ENCODE results near the gene CNIH3. TPM values are rescaled to one million over a fixed set of nuclear protein-coding genes. Genes with fewer than 3 reads are reported as not detected.
"Not testable (repeated sequence)": the region's sequence is repeated elsewhere in the genome, so short reads cannot be mapped to it uniquely, and the experiment has no call there.

The CNIH3 gene
- total RNA-seq, 4 donors from 2014 or later = 0.81 to 2.2 (median 1.4) TPM

DNA sequence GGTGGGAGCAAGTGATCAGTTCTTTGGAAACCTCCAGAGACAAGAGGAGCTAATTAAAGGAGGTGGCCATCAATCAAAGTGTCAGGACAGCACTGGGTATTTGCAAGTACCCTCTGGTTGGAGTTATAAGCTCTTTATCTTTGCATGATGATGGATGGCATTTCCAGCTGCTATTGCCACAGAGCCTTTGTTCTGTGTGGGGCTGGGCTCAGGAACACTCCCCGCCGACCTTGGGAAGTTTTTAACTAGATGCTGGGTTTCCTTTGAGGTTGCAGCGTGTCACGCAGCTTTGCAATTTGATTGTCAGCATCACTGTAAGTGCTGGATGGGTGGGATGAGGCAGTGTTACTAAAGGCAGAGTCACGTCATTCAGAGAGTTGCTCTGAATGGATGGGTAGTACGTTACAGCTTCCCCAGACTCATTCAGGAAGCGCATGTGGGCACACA is 68.9 kb downstream of the CNIH3 start:
- Histone ChIP-seq H3K27ac (no peak overlapping the region), H3K4me1 (no peaks in the 10 kb centered on the region), H3K4me3 (no peak overlapping the region), H3K36me3 (no peaks in the 10 kb centered on the region), H3K9me3 (no peaks in the 10 kb centered on the region), H3K27me3 (no peaks in the 10 kb centered on the region)
- TF ChIP-seq POLR2A (IDR thresholded peaks at IDR 0.05) (no peak), POLR2AphosphoS5 (IDR thresholded peaks at IDR 0.05) (no peak), EP300 (IDR thresholded peaks at IDR 0.05) (no peak)
- TF ChIP-seq, protein P1, sequence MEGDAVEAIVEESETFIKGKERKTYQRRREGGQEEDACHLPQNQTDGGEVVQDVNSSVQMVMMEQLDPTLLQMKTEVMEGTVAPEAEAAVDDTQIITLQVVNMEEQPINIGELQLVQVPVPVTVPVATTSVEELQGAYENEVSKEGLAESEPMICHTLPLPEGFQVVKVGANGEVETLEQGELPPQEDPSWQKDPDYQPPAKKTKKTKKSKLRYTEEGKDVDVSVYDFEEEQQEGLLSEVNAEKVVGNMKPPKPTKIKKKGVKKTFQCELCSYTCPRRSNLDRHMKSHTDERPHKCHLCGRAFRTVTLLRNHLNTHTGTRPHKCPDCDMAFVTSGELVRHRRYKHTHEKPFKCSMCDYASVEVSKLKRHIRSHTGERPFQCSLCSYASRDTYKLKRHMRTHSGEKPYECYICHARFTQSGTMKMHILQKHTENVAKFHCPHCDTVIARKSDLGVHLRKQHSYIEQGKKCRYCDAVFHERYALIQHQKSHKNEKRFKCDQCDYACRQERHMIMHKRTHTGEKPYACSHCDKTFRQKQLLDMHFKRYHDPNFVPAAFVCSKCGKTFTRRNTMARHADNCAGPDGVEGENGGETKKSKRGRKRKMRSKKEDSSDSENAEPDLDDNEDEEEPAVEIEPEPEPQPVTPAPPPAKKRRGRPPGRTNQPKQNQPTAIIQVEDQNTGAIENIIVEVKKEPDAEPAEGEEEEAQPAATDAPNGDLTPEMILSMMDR (IDR thresholded peaks at IDR 0.05) = no peak
- ATAC-seq = no peak
- 58% methylated on average over 3 of the region's 7 CpGs; no CpG with 5 or more reads in 1 of the 2 donors for WGBS, 2 donors (ENCODE audit: low coverage in 1 of 2)

DNA sequence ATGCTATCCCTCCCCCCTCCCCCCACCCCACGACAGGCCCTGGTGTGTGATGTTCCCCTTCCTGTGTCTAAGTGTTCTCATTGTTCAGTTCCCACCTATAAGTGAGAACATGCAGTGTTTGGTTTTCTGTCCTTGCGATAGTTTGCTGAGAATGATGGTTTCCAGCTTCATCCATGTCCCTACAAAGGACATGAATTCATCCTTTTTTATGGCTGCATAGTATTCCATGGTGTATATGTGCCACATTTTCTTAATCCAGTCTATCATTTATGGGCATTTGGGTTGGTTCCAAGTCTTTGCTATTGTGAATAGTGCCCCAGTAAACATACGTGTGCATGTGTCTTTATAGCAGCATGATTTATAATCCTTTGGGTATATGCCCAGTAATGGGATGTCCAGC is 70.0 kb downstream of the CNIH3 start:
- not testable (repeated sequence) for H3K4me3 ChIP-seq, H3K36me3 ChIP-seq, ATAC-seq, H3K9me3 ChIP-seq, H3K27ac ChIP-seq, H3K4me1 ChIP-seq, H3K27me3 ChIP-seq
- 60 to 69% methylated on average over 2 to 3 of the region's 3 CpGs for WGBS, 2 donors (ENCODE audit: low coverage in 1 of 2)

DNA sequence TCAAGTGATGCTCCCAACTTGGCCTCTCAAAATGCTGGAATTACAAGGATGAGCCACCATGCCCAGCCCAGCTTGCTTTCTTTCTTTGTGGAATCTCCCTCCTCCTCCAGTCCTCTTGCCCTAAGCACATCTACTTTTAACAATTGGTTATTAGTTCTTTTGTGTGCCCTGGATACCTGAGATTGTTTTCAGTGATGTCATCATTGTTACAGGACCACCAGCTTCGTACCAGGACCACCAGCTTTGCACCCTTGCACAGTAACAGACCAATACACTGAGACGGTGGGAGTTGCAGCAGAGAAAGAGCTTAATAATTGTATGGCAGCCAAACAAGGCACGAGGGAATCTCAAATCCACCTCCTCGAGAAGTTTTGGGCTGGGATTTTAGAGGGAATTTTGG is 71.3 kb downstream of the CNIH3 start:
- H3K4me1 ChIP-seq = no peaks in the 10 kb centered on the region
- H3K36me3 ChIP-seq = no peaks in the 10 kb centered on the region
- H3K9me3 ChIP-seq = no peaks in the 10 kb centered on the region
- ATAC-seq = no peak
- no peak overlapping the region for H3K4me3 ChIP-seq
- H3K27me3 ChIP-seq = no peaks in the 10 kb centered on the region
- TF ChIP-seq, protein P1 (IDR thresholded peaks at IDR 0.05) = no peak
- TF ChIP-seq POLR2A (IDR thresholded peaks at IDR 0.05) (no peak), EP300 (IDR thresholded peaks at IDR 0.05) (no peak), POLR2AphosphoS5 (IDR thresholded peaks at IDR 0.05) (no peak)
- no peak overlapping the region for H3K27ac ChIP-seq
- 80 to 92% methylated on average over 2 to 4 of the region's 4 CpGs for WGBS, 2 donors (ENCODE audit: low coverage in 1 of 2)

DNA sequence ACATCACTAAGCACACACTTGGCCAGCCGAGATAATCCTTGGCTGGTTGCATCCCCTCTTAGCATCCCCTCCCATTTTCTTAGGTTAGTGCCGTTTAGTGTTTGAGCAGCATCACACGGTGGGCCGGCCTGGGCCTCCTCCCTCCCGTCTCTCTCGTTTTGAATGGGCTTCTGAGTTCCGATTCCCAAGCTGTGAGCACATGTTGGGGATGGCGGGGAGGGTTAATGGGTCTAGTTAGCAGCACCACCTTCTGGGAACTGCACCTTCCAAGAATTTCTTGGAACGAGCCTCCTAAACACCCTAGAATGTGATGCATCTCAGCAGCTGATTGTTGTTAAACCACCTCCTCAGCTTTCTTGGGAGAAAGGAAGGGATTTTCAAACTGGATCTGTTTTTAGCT is 73.3 kb downstream of the CNIH3 start:
- Histone ChIP-seq H3K36me3 (no peaks in the 10 kb centered on the region), H3K27ac (no peak overlapping the region), H3K4me1 (no peaks in the 10 kb centered on the region), H3K27me3 (no peaks in the 10 kb centered on the region), H3K9me3 (no peaks in the 10 kb centered on the region), H3K4me3 (no peak overlapping the region)
- TF ChIP-seq POLR2AphosphoS5 (IDR thresholded peaks at IDR 0.05) = no peak
- no peak for TF ChIP-seq EP300 (IDR thresholded peaks at IDR 0.05)
- TF ChIP-seq POLR2A (IDR thresholded peaks at IDR 0.05) = no peak
- TF ChIP-seq, protein P1 (IDR thresholded peaks at IDR 0.05) = no peak
- WGBS, 2 donors (ENCODE audit: low coverage in 1 of 2) = 43 to 49% methylated on average over 6 to 8 of the region's 9 CpGs
- no peak for ATAC-seq

DNA sequence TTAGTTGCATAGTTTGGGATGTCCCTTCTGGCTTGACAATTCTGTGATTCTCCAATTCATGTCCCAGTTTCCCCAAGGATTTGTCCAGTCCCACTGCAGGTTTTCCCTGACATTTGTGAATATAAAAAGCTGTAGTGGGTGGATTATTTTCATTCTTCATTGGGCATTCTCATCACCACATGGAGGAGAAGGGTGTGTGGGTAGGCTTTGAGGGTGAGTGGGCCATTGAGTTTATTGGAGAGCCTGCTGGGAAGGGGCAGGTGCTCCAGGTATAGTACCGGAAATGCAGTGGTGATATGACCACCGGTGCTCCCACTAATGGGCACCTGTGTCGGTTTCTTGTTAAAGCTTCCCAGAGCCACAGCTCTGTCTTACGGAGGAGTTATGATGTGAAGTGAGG is 74.5 kb downstream of the CNIH3 start:
- Histone ChIP-seq H3K36me3 (no peaks in the 10 kb centered on the region), H3K27me3 (no peaks in the 10 kb centered on the region), H3K4me1 (no peaks in the 10 kb centered on the region), H3K27ac (no peak overlapping the region), H3K4me3 (no peak overlapping the region), H3K9me3 (no peaks in the 10 kb centered on the region)
- WGBS, 2 donors (ENCODE audit: low coverage in 1 of 2) = 93% methylated on average over 4 of the region's 4 CpGs; no CpG with 5 or more reads in 1 of the 2 donors
- TF ChIP-seq POLR2AphosphoS5 (IDR thresholded peaks at IDR 0.05) = no peak
- TF ChIP-seq EP300 (IDR thresholded peaks at IDR 0.05) = no peak
- no peak for TF ChIP-seq POLR2A (IDR thresholded peaks at IDR 0.05)
- TF ChIP-seq, protein P1 (IDR thresholded peaks at IDR 0.05) = no peak
- ATAC-seq = no peak
